Effector memory CD4-positive, alpha-beta T cell (primary cell): ENCODE data around the gene IFNA1.

Experiments used
- DNase-seq, 3 donors: peaks; one replicate each; pipeline ENCODE4 v3.0.0-alpha.2; 2020
- H3K27ac ChIP-seq: 2 replicates; pipeline ENCODE4 v1.7.0; 2013; ENCODE audit warnings: mild to moderate bottlenecking, low read length, moderate library complexity; ENCODE audit not compliant: insufficient read depth, poor library complexity, severe bottlenecking
- H3K27me3 ChIP-seq: replicated peaks from 2 replicates; pipeline ENCODE4 v1.7.0; 2013; ENCODE audit warnings: mild to moderate bottlenecking, low read length; ENCODE audit not compliant: insufficient read depth, control insufficient read depth, poor library complexity, severe bottlenecking
- H3K36me3 ChIP-seq: 2 replicates; pipeline ENCODE4 v1.7.0; 2013; ENCODE audit warnings: mild to moderate bottlenecking, low read length, moderate library complexity; ENCODE audit not compliant: control insufficient read depth, insufficient read depth
- H3K4me1 ChIP-seq: 2 replicates; pipeline ENCODE4 v1.7.0; 2013; ENCODE audit warnings: low read length, mild to moderate bottlenecking; ENCODE audit not compliant: control insufficient read depth, insufficient read depth, poor library complexity, severe bottlenecking
- H3K4me3 ChIP-seq: 2 replicates; pipeline ENCODE4 v1.7.0; 2013; ENCODE audit warnings: low read length, low read depth, mild to moderate bottlenecking; ENCODE audit not compliant: insufficient read depth, poor library complexity, severe bottlenecking
- H3K9me3 ChIP-seq: 2 replicates; pipeline ENCODE4 v1.7.0; 2013; ENCODE audit warnings: mild to moderate bottlenecking, low read length, moderate library complexity; ENCODE audit not compliant: control insufficient read depth
- total RNA-seq, 3 donors: gene quantifications; one replicate each; lab custom pipeline; 2026; lab: John Stamatoyannopoulos, UW

IFNA1 gene
- 0 reads per million in 3 donors for total RNA-seq

DNA sequence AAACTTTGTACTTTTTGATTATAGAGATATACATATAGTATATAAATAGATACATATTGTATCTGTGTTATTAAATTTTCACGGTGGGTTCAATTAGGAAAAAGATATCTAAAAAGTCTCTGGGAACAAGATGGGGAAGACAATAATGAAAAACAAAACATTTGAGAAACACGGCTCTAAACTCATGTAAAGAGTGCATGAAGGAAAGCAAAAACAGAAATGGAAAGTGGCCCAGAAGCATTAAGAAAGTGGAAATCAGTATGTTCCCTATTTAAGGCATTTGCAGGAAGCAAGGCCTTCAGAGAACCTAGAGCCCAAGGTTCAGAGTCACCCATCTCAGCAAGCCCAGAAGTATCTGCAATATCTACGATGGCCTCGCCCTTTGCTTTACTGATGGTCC lies at the start of gene IFNA1:
IFNA1 (plus strand) TSS at position 301 of the 400 bp plus-strand sequence; CDS start at position 370, 69 bp downstream.
- H3K9me3 ChIP-seq, result no peaks in the 10 kb centered on the region
- H3K27ac ChIP-seq, result no peak within 1 kb of the TSS
- H3K27me3 ChIP-seq, result no peaks in the 10 kb centered on the region

DNA sequence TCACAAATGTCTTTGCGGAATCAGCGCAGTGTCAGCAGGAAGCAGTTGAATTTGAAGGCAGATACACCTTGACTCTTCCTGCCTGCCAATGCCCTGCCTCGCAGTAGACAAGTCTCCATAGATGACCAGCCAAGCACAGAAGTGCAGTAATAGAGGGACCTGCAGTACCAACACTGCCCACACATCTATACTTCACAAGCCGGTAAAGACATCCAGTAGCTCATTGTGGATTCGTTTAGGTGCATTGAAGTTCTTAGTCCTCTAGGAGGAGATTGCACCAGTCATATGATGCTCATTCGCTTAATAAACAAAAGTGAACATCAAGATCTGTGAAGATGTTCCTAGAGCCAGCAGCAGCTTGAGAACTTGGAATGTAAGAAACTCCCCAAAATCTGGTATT lies 48.0 kb upstream of the IFNA1 start:
- H3K4me1 ChIP-seq, result peaks cover 4% of the 10 kb centered on the region
- no peak overlapping the region for H3K27ac ChIP-seq
- H3K27me3 ChIP-seq, result peaks cover 10% of the 10 kb centered on the region
- no peak for DNase-seq
- no peaks in the 10 kb centered on the region for H3K36me3 ChIP-seq
- no peak overlapping the region for H3K4me3 ChIP-seq
- no peaks in the 10 kb centered on the region for H3K9me3 ChIP-seq

More for the DNA sequence above, at the start of gene IFNA1:
- Histone ChIP-seq H3K36me3 (no peaks in the 10 kb centered on the region), H3K4me1 (peaks cover 7% of the 10 kb centered on the region), H3K4me3 (no peak within 1 kb of the TSS)
- DNase-seq, result no peak

DNA sequence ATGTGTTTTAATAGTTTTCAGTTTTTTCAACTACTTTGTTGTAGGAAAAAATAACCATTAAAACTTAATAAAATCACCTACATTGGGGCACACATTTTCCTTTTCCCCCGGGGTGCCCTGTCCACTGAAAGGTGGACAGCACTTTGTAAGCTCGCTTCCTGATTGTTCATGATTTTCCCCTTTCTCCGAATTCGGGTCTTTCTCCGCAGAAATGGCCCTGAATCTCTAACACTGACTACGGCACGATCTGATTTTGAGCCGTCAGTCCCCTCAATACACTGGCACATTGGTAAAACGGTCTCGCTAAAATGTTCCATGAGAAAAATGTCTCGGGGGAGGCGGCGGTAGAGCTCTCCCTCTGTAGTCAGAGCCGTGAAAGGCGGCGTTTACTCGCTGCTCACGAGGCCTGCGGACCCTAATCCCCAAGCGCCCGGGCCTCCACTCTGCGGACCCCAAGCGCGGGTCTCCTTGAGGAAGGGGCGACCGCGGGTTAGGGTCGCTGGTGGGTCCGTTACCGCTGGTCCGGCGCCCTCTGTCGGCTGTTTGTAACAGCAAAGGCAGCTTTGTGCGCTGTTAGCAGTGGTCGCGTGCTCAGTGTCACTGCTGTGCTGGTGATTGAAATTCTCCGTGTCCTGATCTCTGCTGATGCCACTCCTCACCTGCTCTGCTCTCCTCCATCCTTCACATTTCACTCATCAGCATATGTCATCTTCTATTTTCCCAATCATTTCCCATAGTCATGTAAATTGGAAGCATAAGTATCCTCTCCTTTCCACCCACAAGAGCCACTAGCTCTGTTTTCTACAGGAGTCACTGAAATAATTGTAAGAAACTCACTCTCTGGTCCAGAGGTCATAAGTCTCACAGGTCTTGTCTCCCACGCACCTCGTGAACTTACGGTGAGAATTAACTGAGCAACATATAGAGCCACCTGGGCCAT lies 44.2 kb upstream of the IFNA1 start:
- Histone ChIP-seq H3K27me3 (peaks cover 11% of the 10 kb centered on the region), H3K27ac (no peak overlapping the region), H3K4me1 (peaks cover 4% of the 10 kb centered on the region), H3K4me3 (peak overlapping the region; percentile 39), H3K9me3 (no peaks in the 10 kb centered on the region), H3K36me3 (no peaks in the 10 kb centered on the region)
- peak; percentile 12 to 34 (median 26) for DNase-seq

DNA sequence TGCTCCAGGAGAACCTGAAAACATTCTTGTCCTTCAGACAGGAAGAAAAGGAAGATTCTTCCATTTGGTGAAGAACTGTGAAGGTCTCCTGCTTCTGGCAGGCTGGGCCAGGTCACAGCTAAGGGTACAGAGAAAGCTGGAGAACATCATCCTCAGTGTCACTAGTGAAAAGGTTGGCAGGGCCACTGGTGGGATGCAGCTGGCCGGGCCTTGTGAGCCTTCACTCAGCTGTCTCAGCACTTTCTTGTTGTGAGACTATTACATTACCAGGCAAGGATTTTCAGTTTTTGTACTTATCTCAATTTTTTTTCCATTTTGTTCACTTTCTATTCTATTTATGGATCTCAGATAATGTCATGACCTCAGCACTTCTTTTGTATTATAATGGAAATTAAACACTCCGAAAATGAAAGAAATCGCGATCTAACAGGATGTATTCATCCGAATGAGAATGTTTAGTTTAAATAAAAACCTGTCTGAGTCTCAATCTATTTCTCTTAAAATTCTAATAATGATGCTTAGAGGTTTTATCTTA lies 41.2 kb upstream of the IFNA1 start:
- H3K36me3 ChIP-seq, result no peaks in the 10 kb centered on the region

DNA sequence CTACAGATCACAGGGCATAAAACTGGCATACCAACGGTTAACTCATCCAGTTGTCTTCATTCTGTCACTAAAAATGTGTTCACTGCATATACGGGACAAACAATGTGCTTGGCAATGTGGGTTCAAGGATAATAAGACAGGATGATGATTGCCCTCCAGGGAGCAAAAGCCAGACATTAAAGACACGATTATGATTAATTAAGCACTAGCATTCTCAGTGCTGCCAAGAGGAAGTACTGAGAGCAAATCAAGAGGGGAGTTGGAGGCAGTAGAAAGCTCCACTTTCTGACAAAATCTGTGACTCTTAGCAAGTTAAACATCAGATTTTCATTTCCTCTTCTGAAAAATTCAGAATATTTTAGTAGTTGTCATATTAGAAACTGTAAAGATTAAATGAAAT lies 40.3 kb upstream of the IFNA1 start:
- H3K27me3 ChIP-seq, result peaks cover 26% of the 10 kb centered on the region
- DNase-seq, result no peak
- H3K4me1 ChIP-seq, result peaks cover 10% of the 10 kb centered on the region
- H3K4me3 ChIP-seq, result no peak overlapping the region
- H3K36me3 ChIP-seq, result no peaks in the 10 kb centered on the region
- H3K9me3 ChIP-seq, result no peaks in the 10 kb centered on the region
- H3K27ac ChIP-seq, result no peak overlapping the region

More for the DNA sequence above, 41.2 kb upstream of the IFNA1 start:
- Histone ChIP-seq H3K9me3 (no peaks in the 10 kb centered on the region), H3K4me1 (peaks cover 10% of the 10 kb centered on the region), H3K27ac (no peak overlapping the region), H3K27me3 (peaks cover 27% of the 10 kb centered on the region), H3K4me3 (no peak overlapping the region)
- no peak for DNase-seq

DNA sequence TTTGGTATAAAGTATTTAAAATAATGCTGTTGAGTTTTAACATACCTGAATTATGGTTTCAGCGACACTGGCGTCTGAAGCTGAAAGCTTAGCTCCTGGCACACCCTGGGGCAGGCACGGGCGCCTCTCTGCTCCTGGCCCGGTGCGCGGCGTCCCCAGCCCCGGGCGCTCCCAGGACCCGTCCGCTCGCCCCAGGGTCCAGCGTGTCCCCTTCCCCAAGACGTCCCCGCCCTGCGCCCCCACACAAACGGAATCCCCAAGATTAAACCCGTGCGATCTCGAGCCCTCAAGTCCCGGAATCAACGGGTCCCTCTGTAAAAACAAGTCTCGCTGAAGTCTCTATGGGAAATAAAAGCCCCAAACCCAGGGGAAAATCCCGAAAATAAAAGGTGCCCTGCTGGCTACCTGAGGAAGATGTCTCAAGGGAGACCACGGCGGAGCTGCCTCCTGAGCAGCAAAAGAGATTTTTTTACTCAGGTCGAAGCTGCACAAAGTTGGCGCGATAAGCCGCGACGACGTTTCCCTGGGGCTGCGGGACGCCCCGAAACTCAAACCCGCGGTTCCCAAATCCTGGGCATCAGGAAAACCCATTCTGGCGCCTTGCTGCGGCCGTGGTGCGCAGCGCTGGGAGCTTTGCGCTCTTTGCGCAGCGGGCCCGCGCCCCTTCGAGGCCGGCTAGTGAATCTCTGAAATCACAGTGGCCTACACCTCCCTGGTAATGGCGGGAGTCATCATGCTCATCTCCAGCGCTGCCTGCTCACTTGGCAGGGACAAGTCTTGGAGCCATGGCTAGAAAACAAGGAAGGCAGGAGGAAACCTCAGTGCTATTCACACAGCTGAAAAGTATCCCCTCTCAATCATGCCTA lies 37.6 kb upstream of the IFNA1 start:
- no peak for DNase-seq
- no peaks in the 10 kb centered on the region for H3K36me3 ChIP-seq
- no peaks in the 10 kb centered on the region for H3K9me3 ChIP-seq
- H3K4me1 ChIP-seq, result peaks cover 6% of the 10 kb centered on the region
- H3K27ac ChIP-seq, result no peak overlapping the region
- H3K4me3 ChIP-seq, result no peak overlapping the region
- peaks cover 16% of the 10 kb centered on the region for H3K27me3 ChIP-seq

DNA sequence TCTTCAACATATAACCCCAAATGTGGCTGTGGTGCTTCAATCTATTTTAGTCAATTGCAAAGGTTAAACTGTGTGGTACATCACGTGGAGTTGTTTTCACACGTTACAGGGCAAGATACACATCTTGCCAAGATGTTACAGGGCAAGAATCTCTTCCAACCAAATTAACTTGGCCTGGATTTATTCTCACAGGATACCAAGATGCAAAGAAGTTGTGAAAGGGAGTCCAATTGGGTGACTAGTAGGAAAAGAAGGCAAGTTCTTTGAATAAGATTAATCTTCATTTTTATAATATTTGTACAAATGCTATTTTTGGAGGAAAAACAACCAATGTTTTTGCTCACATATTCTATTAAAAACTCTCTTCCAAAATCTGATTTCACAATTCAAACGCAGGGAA lies 36.1 kb upstream of the IFNA1 start:
- Histone ChIP-seq H3K36me3 (no peaks in the 10 kb centered on the region), H3K4me3 (no peak overlapping the region), H3K9me3 (no peaks in the 10 kb centered on the region), H3K27ac (no peak overlapping the region), H3K4me1 (peaks cover 6% of the 10 kb centered on the region), H3K27me3 (peaks cover 16% of the 10 kb centered on the region)
- no peak for DNase-seq

DNA sequence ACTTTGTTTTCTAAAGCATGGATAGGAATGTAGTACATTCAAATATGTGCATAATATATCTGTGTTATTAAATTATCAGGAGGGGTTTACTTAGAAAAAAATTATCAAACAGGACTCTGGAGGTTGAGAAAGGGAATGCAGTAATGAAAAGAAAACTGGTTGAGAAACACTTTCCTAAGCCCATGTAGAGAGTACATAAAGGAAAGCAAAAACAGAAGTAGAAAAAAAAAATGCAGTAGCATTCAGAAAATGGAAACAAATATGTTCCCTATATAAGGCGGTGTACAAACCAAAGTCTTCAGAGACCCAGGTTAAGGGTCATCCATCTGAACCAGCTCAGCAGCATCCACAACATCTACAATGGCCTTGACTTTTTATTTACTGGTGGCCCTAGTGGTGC lies 31.4 kb upstream of the IFNA1 start, which contains the start of gene IFNA8:
IFNA8 (plus strand) TSS at position 301 of the 400 bp plus-strand sequence; CDS start at position 361, 60 bp downstream.
- no peak within 1 kb of the TSS for H3K27ac ChIP-seq
- no peaks in the 10 kb centered on the region for H3K4me1 ChIP-seq
- no peak for DNase-seq
- H3K27me3 ChIP-seq, result no peaks in the 10 kb centered on the region
- no peak within 1 kb of the TSS for H3K4me3 ChIP-seq
- no peaks in the 10 kb centered on the region for H3K36me3 ChIP-seq
- H3K9me3 ChIP-seq, result no peaks in the 10 kb centered on the region

DNA sequence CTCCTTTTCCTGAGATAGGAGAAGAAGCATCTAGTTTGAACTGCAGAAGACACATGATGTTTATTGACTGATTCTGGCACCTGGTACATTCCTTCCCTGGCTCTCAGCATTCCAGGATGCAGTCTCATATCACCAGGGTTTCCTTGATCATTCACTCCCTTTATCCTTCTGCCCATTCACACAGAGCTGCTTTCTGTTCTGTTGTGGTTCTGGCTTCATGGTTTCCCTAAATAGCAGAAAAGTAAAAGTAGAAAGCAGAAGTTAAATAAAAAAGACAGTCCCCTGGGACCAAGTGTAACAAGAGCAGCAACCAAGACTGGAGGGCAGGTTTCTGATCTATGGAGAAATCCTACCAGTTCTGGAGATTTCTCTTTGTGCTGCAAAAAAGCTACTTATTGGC lies 28.1 kb upstream of the IFNA1 start:
- H3K27me3 ChIP-seq, result no peaks in the 10 kb centered on the region
- no peaks in the 10 kb centered on the region for H3K36me3 ChIP-seq
- no peaks in the 10 kb centered on the region for H3K9me3 ChIP-seq
- no peak for DNase-seq
- H3K4me1 ChIP-seq, result no peaks in the 10 kb centered on the region
- no peak overlapping the region for H3K27ac ChIP-seq
- H3K4me3 ChIP-seq, result no peak overlapping the region
